GM19324 (cell line): Measurements from ENCODE around the gene CELSR3.

Experiments used
- ATAC-seq: cut with Tn5 transposase; IDR thresholded peaks from one replicate; pipeline ENCODE4 v1.9.1; 2021; ENCODE audit warnings: mild to moderate bottlenecking, moderate library complexity; ENCODE audit not compliant: unreplicated experiment, low FRiP score

CELSR3 gene

DNA sequence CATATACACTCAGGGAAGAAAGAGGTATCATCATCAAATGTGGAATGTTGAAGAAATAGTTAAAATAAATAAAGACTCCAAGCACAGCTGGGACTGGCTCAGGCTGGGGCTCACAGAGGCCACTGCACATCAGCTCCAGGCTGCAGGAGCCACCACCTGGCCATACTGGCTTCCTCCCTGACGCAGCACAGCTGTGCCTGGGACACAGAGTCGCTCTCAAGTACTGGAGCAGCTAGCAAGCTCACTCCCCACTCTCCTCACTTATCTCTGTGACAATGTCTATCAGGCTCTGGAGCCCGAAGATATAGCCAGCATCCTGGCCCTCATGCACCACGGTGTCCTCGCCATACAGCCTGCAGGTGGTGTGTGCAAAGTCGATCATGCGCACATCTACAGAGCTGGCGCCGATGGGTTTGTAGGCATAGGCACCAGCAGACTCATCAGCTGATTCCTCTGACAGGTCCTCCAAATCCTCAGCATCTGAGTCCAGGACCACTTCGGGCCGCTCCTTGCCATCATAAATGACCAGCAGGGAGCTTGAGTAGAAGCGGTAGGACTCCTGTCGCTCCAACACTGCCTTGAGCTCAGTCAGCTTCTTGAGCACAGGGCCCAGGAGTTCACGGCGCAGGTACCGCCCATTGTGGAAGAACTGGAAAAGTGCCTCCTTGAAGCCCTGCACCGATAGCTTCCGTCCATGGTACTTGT lies 25.5 kb upstream of the CELSR3 start:
- no peak for ATAC-seq

DNA sequence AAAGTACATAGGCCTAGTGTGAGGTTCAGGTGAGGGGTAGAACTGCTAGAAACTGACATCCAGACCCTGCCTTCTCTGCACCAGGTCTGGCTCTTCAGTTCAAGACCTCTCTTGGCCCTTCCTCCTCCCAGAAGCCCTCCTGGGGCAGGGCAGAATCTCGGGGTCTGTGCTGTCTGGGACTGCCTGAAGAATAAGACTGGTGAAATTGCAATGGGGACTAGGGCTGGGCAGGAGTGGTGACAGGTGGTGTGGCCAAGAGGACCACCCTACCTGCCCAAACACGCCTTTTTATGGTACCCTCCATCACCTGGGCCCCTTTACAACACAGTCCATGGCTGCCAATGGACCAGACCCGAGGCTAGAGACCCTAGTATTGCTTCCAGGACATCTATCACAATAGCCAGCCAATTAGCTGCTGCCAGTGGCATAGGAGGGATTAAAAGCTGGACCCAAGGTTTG lies 24.6 kb upstream of the CELSR3 start:
- ATAC-seq, result no peak

DNA sequence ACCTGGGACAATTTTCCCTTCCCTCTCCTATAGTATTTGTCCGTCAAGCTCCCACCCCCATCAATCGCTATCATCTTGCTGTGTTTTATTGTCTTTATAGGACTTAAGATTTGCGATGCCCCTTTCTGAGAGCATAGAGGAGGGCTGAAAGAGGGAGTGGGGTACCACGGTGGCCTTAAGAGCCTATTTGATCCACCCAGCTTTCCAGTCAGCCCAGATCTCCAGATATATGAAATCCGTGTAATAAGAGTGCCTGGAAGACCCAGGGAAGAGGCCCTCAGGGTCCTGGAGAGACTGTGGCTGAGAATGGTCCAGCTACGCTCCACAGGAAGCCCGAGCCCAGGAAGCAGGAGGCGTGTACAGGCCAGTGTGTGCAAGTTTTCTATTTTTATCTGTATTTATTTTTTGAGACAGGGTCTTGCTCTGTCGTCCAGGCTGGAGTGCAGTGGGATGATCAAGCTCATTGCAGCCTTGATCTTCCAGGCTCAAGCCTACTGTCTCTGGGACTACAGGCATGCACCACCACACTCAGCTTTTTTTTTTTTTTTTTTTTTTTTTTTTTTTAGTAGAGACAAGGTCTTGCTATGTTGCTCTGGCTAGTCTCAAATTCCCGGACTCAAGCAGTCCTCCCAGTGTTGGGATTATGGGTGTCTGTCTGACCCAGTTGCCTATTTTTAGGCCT lies 24.0 kb upstream of the CELSR3 start:
- ATAC-seq, result no peak

DNA sequence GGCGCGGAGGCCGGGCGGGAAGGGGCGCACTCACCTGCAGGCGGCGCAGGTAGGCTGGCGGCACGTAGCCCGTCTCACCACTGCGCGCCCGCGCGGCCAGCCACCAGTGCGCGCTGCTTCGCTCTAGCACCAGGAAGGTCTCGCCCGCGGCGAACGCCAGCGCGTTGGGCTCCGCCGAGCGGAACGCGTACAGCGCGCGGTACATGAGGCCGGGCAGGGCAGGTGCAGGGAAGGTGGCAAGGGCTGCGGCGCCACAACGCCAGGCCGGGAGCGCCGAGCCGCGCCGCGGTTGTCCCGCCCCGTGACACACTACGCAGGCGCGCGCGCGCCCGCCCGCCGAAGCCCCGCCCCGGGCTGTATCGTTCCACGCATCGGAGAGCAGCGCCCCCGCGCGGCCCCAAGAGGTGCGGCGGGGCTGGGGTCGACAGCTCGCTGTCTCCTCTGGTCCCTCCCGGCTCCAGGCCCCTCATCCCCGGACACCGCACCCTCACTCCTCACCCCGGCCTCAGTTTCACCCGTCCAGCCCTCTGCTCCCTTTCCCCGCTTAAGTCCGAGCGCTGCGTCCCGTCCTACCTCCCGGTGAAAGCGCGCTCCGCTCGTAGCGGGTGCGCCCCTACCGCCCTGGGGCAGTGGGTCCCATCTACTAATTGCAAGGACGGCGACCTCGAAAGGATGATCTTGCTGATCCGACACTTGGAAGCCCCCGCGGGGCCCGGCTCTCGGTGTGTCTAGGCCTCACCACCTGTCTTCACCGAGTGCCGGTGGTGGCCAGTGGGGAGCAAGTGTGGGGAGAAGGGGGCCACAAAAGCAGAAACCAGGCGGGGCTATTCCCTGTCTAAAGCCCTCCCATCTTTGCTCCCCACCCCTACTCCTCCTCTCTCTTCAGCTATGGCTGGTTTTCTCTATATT lies 23.2 kb upstream of the CELSR3 start, which contains the start of gene NCKIPSD:
NCKIPSD (minus strand) TSS at position 313 of the 909 bp plus-strand sequence; CDS start at position 205, 108 bp downstream.
- ATAC-seq, result peak; percentile 85

DNA sequence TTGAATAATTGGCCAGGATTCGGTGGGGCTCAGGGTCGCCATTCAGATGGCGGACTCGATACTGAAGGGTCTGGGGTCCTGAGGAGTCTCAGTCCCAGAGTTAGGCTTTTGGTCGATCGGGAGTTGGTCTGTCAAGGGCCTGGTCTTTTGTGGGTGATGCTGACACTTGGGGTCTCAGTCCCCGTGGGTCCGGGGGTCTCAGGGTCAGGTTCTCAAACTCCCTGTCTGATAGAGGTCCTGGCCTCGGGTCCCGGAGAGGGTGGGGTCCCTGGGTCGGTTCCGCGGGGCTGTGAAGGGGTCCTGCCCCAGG lies 22.6 kb upstream of the CELSR3 start:
- ATAC-seq, result no peak

DNA sequence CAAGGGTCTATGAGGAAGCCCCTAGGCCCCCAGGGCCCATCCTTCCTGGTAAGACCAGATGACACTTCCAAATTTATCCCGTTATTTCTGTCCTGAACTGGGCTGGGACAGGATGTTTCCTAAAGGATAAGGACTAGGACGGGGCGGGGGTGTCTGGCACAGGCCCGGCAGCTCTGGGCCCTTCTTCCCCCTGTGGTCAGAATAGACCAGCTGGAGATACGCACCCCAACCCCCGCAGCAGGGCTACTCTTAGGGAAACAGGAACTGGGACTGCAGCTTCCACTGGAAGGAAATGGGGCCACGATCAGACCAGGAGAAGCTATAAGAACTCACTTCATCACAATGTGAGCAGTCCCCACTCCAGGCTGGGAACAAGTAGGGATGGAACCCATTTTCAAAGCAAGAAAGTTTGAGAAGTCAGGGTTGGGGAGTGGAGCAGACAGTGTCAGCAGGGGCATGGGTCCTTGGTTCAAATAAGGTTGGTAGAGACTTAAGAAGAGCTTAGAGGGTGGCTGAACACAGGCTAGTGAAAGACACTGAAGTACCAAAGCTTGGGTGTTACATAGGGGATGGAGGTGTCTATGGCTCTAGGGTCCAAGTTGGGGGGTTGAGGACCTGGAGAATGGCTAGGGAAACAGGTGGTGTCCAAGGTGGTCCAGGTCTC lies 21.9 kb upstream of the CELSR3 start:
- no peak for ATAC-seq

DNA sequence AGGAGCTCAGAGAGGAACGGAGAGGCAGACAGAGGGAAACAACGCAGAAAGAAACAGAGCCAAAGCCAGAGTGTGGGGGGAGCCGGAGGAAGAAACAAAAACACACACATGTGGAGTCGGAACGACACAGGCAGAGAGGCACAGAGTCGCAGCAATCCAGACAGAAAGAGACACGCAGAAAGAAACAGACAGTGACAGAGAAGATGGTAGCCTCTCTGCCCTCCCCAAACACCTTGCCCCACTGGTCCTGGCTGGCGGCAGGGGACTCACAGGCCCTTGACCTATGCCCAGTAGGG lies 21.3 kb upstream of the CELSR3 start:
- ATAC-seq, result no peak

DNA sequence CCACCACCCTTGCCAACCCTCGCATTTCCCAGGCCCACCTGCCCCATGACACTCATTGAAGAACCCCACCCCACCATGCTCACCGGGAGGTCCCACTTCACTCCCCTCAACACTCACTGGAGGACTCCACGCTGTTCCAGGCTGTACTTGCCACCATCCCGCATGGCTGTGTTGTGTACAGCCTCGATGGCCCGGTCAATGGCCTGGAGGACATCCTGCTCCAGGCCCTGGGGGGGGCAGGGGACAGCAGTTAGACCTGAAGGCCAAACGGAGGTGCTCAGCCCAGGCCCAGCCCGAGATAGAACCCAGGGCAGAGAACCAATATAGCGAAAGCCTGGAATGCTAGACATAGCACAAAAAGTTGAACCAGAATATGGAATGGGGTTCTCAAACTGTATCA lies 20.1 kb upstream of the CELSR3 start:
- no peak for ATAC-seq

DNA sequence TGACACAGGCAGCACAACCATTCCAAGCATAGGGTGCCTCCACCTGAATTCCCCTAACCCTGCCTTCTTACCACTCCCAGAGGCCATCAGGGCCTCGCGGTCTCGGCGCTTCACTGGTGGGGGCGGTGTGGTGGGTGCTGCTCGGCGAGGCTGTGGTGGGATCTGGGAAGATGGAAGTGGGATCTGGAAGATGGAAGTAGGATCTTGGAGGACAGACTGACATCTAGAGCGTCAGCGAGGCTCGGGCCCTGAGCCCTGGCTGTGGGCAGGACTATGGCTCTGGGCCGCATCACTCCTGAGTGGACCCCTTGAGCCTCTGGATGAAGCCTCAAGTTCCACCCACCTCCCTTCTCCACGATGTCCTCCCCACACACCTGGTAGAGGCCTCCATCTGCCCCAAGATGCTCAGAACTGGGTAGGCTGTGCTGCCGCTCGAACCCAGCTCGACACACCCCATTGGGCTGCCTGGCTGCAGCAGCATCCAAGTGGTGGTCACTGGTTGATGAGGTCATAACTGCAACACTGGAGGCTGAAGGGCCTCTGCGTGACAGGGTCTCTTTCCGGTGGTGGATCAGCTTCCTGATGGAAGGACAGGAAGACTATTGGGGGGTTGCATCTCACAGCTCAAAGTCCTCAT lies 19.4 kb upstream of the CELSR3 start:
- ATAC-seq, result no peak

DNA sequence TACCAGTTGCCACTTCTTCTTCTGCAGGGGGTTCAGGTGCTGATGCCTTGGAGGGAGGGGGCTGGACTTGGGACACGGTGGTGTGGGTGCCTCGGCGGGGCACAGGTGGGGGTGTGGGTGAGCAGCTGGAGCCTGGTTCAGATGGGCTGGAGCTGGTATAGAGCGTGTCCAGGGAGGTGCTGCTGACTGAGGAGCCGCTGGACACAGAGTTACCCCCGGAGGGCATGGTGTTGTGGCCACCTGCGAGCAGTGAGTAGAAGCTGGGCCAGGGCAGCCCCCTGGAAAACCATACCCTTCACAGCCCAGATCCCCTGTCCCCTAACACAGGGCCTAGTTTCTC lies 18.8 kb upstream of the CELSR3 start:
- ATAC-seq, result no peak

DNA sequence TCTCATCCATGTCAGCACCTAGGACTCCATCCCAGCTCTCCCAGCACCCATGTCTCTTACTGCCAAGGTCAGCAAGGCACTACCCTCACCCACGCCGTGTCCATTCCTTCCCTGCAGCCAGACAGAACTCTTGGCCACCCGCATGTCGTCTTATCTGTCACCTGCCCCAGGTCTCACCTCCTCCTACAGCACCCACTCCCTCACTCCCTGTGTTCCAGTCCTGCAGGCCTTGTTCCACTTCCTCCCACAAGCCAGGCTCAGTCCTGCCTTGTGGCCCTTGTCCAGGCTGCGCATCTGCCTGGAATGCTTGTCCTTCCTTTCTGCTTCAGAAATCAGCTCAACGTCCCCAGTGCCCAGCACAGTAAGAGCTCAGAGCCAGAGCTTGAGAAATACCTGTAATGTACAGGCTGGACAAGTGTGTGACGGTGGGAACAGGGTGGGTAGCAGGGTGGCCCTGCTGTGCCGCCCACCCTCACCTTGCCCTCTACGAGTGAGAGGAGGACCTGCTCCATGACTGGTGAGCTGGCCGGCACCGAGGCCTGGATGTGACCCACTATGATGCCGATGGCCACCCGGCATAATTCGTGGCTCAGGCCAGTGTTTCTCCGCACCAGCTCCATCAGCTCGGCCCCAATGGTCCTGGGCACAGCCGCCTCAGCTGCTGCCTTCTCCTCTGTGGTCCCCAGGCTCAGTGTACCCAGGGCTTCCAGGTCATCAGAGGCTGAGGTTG lies 18.3 kb upstream of the CELSR3 start:
- ATAC-seq, result no peak

DNA sequence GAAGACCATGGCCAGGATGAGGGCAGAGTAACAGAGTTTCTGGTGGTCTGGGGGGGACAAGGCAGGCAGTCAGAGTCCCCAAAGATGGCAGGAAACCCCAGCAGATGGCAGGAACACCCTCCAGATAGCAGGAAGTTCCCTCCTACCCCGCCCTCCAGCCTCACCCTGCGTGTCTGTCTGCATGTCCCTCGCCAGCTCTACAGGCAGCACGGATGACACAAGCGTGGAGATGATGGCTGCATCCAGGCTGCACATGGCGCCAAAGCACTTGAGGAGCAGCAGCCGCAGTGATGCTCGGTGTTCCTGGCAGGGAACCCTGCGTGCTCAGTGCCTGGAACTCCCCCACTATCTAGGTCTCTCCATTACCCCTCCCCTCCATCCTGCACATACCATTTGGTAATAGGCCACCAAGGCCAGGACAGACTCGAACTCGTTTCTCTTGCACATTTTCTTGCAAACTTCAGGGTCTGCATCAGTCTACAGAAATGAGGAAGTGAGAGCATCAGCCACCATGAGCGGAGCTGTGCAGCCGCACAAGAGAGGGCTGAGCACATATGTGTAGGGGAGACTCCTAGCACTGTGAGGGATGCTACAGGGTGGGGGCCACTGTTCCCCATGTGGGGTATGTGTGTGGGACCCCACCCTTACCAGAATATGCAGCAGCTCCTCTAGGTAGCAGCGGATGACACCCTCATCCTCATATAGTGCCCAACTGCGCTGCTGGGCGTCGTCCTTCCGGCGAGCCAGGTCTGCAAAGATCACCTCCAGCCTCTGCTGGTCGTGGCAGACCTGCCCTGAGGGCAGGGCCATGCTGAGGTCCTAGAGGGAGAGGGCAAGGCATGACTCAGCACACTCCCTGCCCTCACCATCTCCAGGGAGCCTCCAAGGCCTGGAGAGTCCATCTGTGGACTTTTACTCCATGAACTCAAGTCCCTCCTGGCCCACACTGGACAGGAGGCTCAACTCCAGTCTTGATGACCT lies 17.0 kb upstream of the CELSR3 start:
- no peak for ATAC-seq

DNA sequence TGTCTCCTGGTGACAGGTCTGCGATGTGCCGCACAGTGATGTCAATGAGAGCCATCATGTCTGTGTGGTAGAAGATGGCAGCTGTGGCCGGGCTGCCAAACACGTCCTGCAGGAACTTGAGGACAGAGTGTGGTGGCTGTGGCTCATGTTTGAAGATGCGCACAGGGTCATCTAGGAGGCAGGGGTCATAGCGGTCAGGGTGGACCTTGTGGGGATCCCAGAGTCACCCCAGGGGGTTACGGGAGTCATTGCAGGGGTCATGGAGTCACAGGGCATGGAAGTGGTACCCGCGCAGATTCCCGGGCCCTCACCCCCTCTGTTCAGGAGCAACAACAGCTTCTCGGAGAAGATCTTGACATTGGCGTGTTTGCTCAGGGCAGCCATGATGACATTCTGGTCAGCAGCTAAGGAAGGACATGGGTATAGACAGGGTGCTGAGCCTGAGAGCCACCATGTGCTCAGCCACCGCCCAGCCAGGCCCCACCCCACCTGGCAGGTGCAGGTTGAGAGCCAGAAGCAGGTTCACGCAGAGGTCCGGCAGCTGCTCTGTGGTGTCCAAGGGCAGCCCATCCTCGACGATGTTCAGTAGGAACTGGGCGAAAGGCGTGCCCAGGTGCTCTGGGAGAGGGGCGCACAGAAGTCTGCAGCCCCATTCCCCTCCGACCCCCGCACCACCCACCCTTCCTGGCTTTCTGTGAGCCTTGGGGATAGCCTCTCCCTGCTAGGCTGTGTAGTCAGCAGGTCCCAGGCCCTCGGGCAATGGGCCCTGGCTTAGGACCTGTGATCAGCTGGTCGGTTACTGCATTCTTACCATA lies 16.1 kb upstream of the CELSR3 start:
- ATAC-seq, result no peak

DNA sequence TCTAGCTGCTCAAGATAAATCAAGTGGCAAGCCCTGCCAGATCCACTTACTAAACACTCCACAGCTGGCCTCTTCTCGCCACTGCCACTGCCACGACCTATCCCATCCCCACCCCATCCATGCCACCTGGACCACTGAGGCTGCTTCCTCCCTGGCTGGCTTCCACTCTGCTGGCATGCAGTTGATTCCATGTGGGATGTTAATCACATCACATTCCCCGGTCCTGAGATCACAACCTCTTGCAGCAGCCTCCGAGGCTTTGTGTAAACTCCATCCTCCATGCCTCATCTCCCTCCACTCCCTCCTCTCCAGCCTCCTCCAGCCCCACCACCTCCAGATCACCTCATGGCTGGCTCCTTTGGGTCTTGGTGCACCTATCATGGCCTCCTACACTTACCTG lies 15.4 kb upstream of the CELSR3 start:
- no peak for ATAC-seq

DNA sequence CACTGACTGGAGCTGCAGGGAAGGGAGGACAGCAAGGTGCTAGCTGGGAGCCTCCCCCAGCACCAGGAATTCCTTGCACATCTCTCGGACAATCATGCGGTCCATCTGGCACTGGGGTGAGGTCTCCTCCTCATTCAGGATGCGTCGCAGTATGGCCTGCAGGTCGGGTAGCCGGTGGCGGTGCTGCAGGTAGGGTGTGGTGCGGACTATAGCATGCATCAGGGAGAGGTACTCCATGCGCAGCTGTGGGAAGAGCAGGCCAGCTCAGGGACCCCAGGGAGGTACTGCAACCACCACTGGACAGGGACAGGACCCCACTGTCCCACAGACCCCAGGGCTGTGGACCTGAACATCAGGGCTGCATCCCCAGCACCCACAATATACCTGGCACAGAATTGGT lies 11.8 kb upstream of the CELSR3 start:
- ATAC-seq, result no peak

DNA sequence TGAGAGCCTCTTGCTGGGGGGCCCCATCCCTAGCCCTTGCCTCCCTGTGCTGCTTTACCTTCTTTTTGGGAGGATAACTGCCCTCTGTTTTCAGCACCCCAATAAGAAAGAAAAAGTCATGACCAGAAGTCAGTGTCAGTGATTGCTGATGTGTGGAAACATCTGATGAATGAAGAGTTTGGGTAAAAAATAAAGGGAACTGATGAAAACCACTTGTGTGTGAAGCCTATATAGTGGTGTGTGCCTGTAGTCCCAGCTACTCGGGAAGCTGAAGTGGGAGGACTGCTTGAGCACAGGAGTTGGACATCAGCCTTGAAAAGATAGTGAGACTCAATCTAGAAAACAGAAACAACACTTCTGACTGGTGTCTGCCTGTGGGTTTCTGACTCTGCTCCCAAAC lies 9.8 kb upstream of the CELSR3 start:
- no peak for ATAC-seq

DNA sequence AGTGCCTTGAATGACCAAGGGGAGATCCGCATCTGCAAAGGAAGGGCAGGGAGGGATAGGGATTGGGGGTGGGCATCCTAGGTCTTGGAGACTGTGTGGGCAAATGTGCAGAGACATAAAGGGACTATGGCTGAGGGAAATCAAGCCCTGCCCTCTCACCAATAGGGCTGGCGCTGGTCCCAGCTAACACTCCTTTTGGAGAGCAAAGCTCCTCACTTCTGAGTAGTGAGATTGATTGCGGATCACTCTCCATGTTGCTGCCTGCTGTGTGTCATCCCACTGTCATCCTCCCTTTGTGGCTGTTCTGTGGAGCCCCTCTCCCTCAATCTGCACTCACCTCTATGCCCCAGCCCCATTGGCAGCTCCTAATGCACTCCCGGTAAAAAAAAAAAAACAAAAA lies 2.2 kb upstream of the CELSR3 start:
- ATAC-seq, result no peak

DNA sequence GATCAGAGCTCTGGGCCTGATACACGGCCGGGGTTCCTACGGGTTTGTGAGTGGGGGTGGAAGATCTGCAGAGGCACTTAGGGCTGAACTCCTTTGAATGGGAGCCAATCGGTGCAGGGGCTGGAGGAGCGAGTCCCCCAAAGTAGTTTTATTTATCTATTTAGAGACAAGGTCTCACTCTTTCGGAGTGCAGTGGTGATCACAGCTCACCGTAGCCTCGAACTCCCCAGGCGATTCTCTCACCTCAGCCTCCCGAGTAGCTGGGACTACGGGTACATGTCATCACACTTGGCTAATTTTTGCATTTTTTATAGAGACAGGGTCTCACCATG lies 1.6 kb upstream of the CELSR3 start:
- no peak for ATAC-seq
